Mesothelial cell of epicardium (in vitro differentiated cells): ENCODE measurements around the gene CREG1. TPM values are rescaled to one million over a fixed set of nuclear protein-coding genes. Genes with fewer than 3 reads are reported as not detected.

Experiments
- DNase-seq, 2 experiments: peaks; one replicate each; pipeline ENCODE4 v3.0.0; 2021; ENCODE audit warnings: low spot score in 2 of 2; ENCODE audit not compliant: unreplicated experiment in 2 of 2
- H3K27ac Mint-ChIP-seq: 2 replicates; pipeline ENCODE4 v1.8.0; 2021; ENCODE audit warnings: mixed read lengths
- H3K27me3 Mint-ChIP-seq: 2 replicates; pipeline ENCODE4 v1.8.0; 2021; ENCODE audit warnings: low read depth, mixed read lengths
- H3K36me3 Mint-ChIP-seq: 2 replicates; pipeline ENCODE4 v1.8.0; 2021; ENCODE audit warnings: mixed read lengths
- H3K4me1 Mint-ChIP-seq: 2 replicates; pipeline ENCODE4 v1.8.0; 2021; ENCODE audit warnings: mixed read lengths
- H3K4me3 Mint-ChIP-seq: 2 replicates; pipeline ENCODE4 v1.8.0; 2021; ENCODE audit warnings: mild to moderate bottlenecking, moderate library complexity, mixed read lengths
- H3K9me3 Mint-ChIP-seq: 2 replicates; pipeline ENCODE4 v1.8.0; 2021; ENCODE audit warnings: mixed read lengths
- total RNA-seq: library from RNA; stranded (reverse); gene quantifications from 3 replicates; pipeline ENCODE4 v1.2.1, GENCODE V29; 2021
- TF ChIP-seq, protein P1 (sequence below): fragments of 200-600 bp; sonication (generic); IDR thresholded peaks from one replicate; pipeline ENCODE4 v1.5.0; 2021; ENCODE audit warnings: antibody characterized with exemption; ENCODE audit not compliant: unreplicated experiment

Gene CREG1
- total RNA-seq, 1 donor from 2014 or later, result 41.7 TPM

GRCh38 chr1:167493372-167493771, 60.2 kb downstream of the CREG1 start:
- Mint-ChIP-seq H3K27me3 (peaks cover 30% of the 10 kb centered on the region), H3K27ac (no peak overlapping the region), H3K4me1 (peaks cover 12% of the 10 kb centered on the region), H3K36me3 (no peaks in the 10 kb centered on the region), H3K9me3 (no peaks in the 10 kb centered on the region), H3K4me3 (no peak overlapping the region)
- TF ChIP-seq, protein P1, sequence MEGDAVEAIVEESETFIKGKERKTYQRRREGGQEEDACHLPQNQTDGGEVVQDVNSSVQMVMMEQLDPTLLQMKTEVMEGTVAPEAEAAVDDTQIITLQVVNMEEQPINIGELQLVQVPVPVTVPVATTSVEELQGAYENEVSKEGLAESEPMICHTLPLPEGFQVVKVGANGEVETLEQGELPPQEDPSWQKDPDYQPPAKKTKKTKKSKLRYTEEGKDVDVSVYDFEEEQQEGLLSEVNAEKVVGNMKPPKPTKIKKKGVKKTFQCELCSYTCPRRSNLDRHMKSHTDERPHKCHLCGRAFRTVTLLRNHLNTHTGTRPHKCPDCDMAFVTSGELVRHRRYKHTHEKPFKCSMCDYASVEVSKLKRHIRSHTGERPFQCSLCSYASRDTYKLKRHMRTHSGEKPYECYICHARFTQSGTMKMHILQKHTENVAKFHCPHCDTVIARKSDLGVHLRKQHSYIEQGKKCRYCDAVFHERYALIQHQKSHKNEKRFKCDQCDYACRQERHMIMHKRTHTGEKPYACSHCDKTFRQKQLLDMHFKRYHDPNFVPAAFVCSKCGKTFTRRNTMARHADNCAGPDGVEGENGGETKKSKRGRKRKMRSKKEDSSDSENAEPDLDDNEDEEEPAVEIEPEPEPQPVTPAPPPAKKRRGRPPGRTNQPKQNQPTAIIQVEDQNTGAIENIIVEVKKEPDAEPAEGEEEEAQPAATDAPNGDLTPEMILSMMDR, result no peak
- DNase-seq, result no peak

GRCh38 chr1:167492481-167492910, 61.1 kb downstream of the CREG1 start:
- Mint-ChIP-seq H3K4me3 (no peak overlapping the region), H3K4me1 (peaks cover 16% of the 10 kb centered on the region), H3K27me3 (peaks cover 26% of the 10 kb centered on the region), H3K27ac (no peak overlapping the region), H3K36me3 (no peaks in the 10 kb centered on the region), H3K9me3 (no peaks in the 10 kb centered on the region)
- DNase-seq, result no peak
- TF ChIP-seq, protein P1, result no peak

GRCh38 chr1:167491586-167492461, 61.7 kb downstream of the CREG1 start:
- Mint-ChIP-seq H3K36me3 (no peaks in the 10 kb centered on the region), H3K27ac (no peak overlapping the region), H3K27me3 (peaks cover 25% of the 10 kb centered on the region), H3K9me3 (no peaks in the 10 kb centered on the region), H3K4me3 (no peak overlapping the region), H3K4me1 (peaks cover 15% of the 10 kb centered on the region)
- no peak for DNase-seq
- TF ChIP-seq, protein P1, result no peak

Other genes starting within 250 kb of the CREG1 start
- gene CD247, start 35.2 kb downstream of the CREG1 start, total RNA-seq, result 0.13 to 0.36 TPM (median 0.22 TPM) in 3 replicates
- 0.76 to 1.2 TPM (median 0.97 TPM) in 3 replicates for gene RCSD1, start 76.5 kb upstream of the CREG1 start, total RNA-seq
- 134 to 154 TPM (median 138 TPM) in 3 replicates for gene MPZL1, start 168.2 kb upstream of the CREG1 start, total RNA-seq